ENCODE data around the gene CYTH2.

DNA sequence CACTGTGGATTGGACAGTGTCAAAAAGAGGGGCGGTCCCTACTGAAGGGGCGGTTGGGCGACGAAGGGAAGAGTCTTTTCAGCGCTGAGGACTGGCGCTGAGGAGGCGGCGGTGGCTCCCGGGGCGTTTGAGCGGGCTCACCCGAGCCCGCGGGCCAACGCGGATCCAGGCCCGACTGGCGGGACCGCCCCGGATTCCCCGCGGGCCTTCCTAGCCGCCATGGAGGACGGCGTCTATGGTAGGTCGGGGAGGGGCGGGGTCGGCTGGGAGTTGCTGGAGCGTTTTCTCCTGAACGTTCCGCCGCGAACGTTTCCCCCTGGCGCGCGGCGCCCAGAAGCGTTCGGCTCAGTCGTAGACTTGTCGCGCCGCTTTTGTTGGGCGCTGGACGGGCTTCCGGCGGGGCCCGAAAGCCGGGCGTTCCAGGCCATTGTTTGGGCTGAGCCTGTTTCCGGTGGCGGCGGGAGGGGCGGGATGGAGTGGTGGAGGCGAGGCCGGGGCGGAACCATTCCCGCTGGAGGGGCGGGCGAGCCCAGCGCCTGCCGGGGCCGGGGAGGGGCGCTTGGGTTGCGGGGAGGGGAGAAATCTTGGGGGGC is at the start of gene CYTH2:
- TF ChIP-seq CTCF (IDR thresholded peaks at IDR 0.05; ENCODE audit: borderline replicate concordance, extremely low read depth, low read length, poor library complexity, severe bottlenecking) (no peak), EZH2 (IDR thresholded peaks at IDR 0.05; ENCODE audit: borderline replicate concordance, low read depth, low read length, severe bottlenecking) (no peak)
